ENCODE data around the gene CAPN11. TPM values are rescaled to one million over a fixed set of nuclear protein-coding genes. Genes with fewer than 3 reads are reported as not detected.

The CAPN11 gene
- total RNA-seq, 1 donor from 2014 or later = 0.72 TPM

GRCh38 chr6:44156494-44157151 lies 2.0 kb upstream of the CAPN11 start:
- no peak for DNase-seq

- no peak for DNase-seq
Measured at GRCh38 chr6:44157152-44157521, 1.5 kb upstream of the CAPN11 start.

GRCh38 chr6:44161997-44162338 lies 3.3 kb downstream of the CAPN11 start:
- no peak for DNase-seq

GRCh38 chr6:44162876-44163625 lies 4.4 kb downstream of the CAPN11 start:
- no peak for DNase-seq

- DNase-seq = no peak
Measured at GRCh38 chr6:44166116-44166515, 7.5 kb downstream of the CAPN11 start.

- DNase-seq = no peak
Measured at GRCh38 chr6:44166591-44167184, 8.1 kb downstream of the CAPN11 start.

GRCh38 chr6:44167567-44167966 lies 8.9 kb downstream of the CAPN11 start:
- no peak for DNase-seq

GRCh38 chr6:44169154-44169553 lies 10.5 kb downstream of the CAPN11 start:
- peak; percentile 56 for DNase-seq

GRCh38 chr6:44169886-44170570 lies 11.4 kb downstream of the CAPN11 start:
- no peak for DNase-seq

- DNase-seq = no peak
Measured at GRCh38 chr6:44171899-44172546, 13.4 kb downstream of the CAPN11 start.

GRCh38 chr6:44172731-44173500 lies 14.3 kb downstream of the CAPN11 start:
- DNase-seq = peak; percentile 92

- DNase-seq = no peak
Measured at GRCh38 chr6:44176130-44176761, 17.6 kb downstream of the CAPN11 start.

- no peak for DNase-seq
Measured at GRCh38 chr6:44176762-44177509, 18.3 kb downstream of the CAPN11 start.

- DNase-seq = no peak
Measured at GRCh38 chr6:44177691-44178423, 19.2 kb downstream of the CAPN11 start.

- DNase-seq = no peak
Measured at GRCh38 chr6:44178424-44179071, 19.9 kb downstream of the CAPN11 start.

- no peak for DNase-seq
Measured at GRCh38 chr6:44179072-44179536, 20.5 kb downstream of the CAPN11 start.

- no peak for DNase-seq
Measured at GRCh38 chr6:44179648-44180047, 21.0 kb downstream of the CAPN11 start.

GRCh38 chr6:44180406-44180805 lies 21.8 kb downstream of the CAPN11 start:
- no peak for DNase-seq

GRCh38 chr6:44180886-44181285 lies 22.3 kb downstream of the CAPN11 start:
- DNase-seq = no peak

All from tongue (tissue), 2 donors.